Hippocampal formation (tissue), 2 donors: ENCODE data around the gene PRM3.

Experiments used
- DNase-seq, 2 donors: peaks; one replicate each; lab custom pipeline; 2025; lab: John Stamatoyannopoulos, UW

Gene PRM3

GRCh38 chr16:11280616-11281522 lies 7.4 kb upstream of the PRM3 start, which contains the start of gene PRM1:
Gene PRM1, minus strand, starts transcription at chr16:11281330. Its CDS starts 92 bp downstream, at chr16:11281238.
- DNase-seq: no peak

- no peak for DNase-seq
These were observed 5.5 kb upstream of the PRM3 start for GRCh38 chr16:11278681-11279628.

- DNase-seq: no peak
These were observed 4.3 kb upstream of the PRM3 start for GRCh38 chr16:11277607-11278337.

GRCh38 chr16:11276896-11277593 lies 3.6 kb upstream of the PRM3 start:
- DNase-seq: no peak

- no peak for DNase-seq
These were observed 2.9 kb upstream of the PRM3 start, which contains the start of gene PRM2 for GRCh38 chr16:11276143-11276895. Gene PRM2, minus strand, starts transcription at chr16:11276480. Its CDS starts 110 bp downstream, at chr16:11276370.

- DNase-seq: no peak
These were observed 1.5 kb upstream of the PRM3 start for GRCh38 chr16:11274964-11275363.

GRCh38 chr16:11273721-11274324 lies 394 bp upstream of the PRM3 start:
- no peak for DNase-seq

- DNase-seq: no peak
These were observed 945 bp downstream of the PRM3 start for GRCh38 chr16:11272484-11272883.

- DNase-seq: no peak
These were observed 1.8 kb downstream of the PRM3 start for GRCh38 chr16:11271610-11272009.

GRCh38 chr16:11270602-11271162 lies 2.7 kb downstream of the PRM3 start:
- DNase-seq: no peak

- no peak for DNase-seq
These were observed 4.5 kb downstream of the PRM3 start, which contains the start of gene TNP2 for GRCh38 chr16:11268921-11269375. Gene TNP2, minus strand, starts transcription at chr16:11269325. Its CDS starts 63 bp downstream, at chr16:11269262.

- no peak for DNase-seq
These were observed 8.3 kb downstream of the PRM3 start for GRCh38 chr16:11265124-11265523.

- no peak for DNase-seq
These were observed 9.1 kb downstream of the PRM3 start for GRCh38 chr16:11264155-11264832.

- DNase-seq: no peak
These were observed 9.7 kb downstream of the PRM3 start for GRCh38 chr16:11263737-11264136.

GRCh38 chr16:11262915-11263314 lies 10.5 kb downstream of the PRM3 start:
- no peak for DNase-seq

- DNase-seq: no peak
These were observed 12.8 kb downstream of the PRM3 start for GRCh38 chr16:11260596-11260966.

GRCh38 chr16:11259655-11260595 lies 13.5 kb downstream of the PRM3 start:
- DNase-seq: no peak
